HEK293 (cell line): ENCODE data around the gene CYP4X1.
A peak's percentile ranks its signal among the peaks of the same experiment; 100 is the strongest.
"Not testable (repeated sequence)": the region's sequence is repeated elsewhere in the genome, so short reads cannot be mapped to it uniquely, and the experiment has no call there.

ENCODE experiments used
- CTCF ChIA-PET: fragments of 350-600 bp; formaldehyde crosslinking; extraction: SDS; loops from one replicate; lab custom pipeline; 2021; ENCODE audit warnings: antibody characterized with exemption; lab: Yijun Ruan, JAX
- POLR2A ChIA-PET: fragments of 300-600 bp; formaldehyde crosslinking; extraction: SDS; loops from one replicate; lab custom pipeline; 2020; ENCODE audit warnings: antibody characterized with exemption, inconsistent platforms; lab: Yijun Ruan, JAX
- H3K27ac ChIP-seq: fragments of 200-500 bp; sonication (Bioruptor generic); 2 replicates; pipeline ENCODE4 v1.5.1; 2014; ENCODE audit warnings: low read depth, low read length, control low read depth, inconsistent platforms; ENCODE audit errors: extremely low read depth
- H3K36me3 ChIP-seq, 2 experiments: fragments of 200-500 bp in 1 of 2; sonication (Bioruptor generic) in 1 of 2; 1 replicate in 1 of 2; 2 replicates in 1 of 2; pipeline ENCODE4 v1.5.1; 2014 to 2017; ENCODE audit warnings: inconsistent platforms in 2 of 2, low read length in 2 of 2; ENCODE audit not compliant: control insufficient read depth in 2 of 2, insufficient read depth in 1 of 2
- H3K4me1 ChIP-seq: fragments of 200-500 bp; sonication (Bioruptor generic); 2 replicates; pipeline ENCODE4 v1.5.1; 2014; ENCODE audit warnings: mild to moderate bottlenecking, low read length, inconsistent platforms; ENCODE audit not compliant: control insufficient read depth, insufficient read depth
- H3K4me3 ChIP-seq: 2 replicates; pipeline ENCODE4 v1.5.1; 2011; ENCODE audit warnings: low read depth, mild to moderate bottlenecking, control low read depth, low read length, moderate library complexity
- H3K9me3 ChIP-seq: fragments of 200-500 bp; sonication (Bioruptor generic); 2 replicates; pipeline ENCODE4 v1.5.1; 2014; ENCODE audit warnings: low read depth, low read length, inconsistent platforms; ENCODE audit not compliant: control insufficient read depth, insufficient read depth
- ATF2 ChIP-seq: fragments of 450-650 bp; formaldehyde crosslinking; IDR thresholded peaks from 2 replicates; pipeline ENCODE4 v1.5.1; 2016; ENCODE audit warnings: missing biosample characterization, missing genetic modification characterization, low read depth
- GLIS1 ChIP-seq: fragments of 450-650 bp; formaldehyde crosslinking; IDR thresholded peaks from 2 replicates; pipeline ENCODE4 v1.5.1; 2016; ENCODE audit warnings: missing biosample characterization, missing genetic modification characterization
- KLF7 ChIP-seq: fragments of 450-650 bp; formaldehyde crosslinking; IDR thresholded peaks from 2 replicates; pipeline ENCODE4 v1.5.1; 2016; ENCODE audit warnings: missing biosample characterization, missing genetic modification characterization, borderline replicate concordance
- KLF8 ChIP-seq: fragments of 450-650 bp; formaldehyde crosslinking; IDR thresholded peaks from 2 replicates; pipeline ENCODE4 v1.5.1; 2016; ENCODE audit warnings: missing biosample characterization, missing genetic modification characterization
- OSR2 ChIP-seq: fragments of 450-650 bp; formaldehyde crosslinking; IDR thresholded peaks from 2 replicates; pipeline ENCODE4 v1.5.1; 2016; ENCODE audit warnings: missing biosample characterization, missing genetic modification characterization
- ZBTB17 ChIP-seq: fragments of 450-650 bp; formaldehyde crosslinking; IDR thresholded peaks from 2 replicates; pipeline ENCODE4 v1.5.1; 2016; ENCODE audit warnings: missing biosample characterization, missing genetic modification characterization
- ZBTB20 ChIP-seq: fragments of 450-650 bp; formaldehyde crosslinking; IDR thresholded peaks from 2 replicates; pipeline ENCODE4 v1.5.1; 2016; ENCODE audit warnings: missing biosample characterization, missing genetic modification characterization
- ZIC2 ChIP-seq: fragments of 450-650 bp; formaldehyde crosslinking; IDR thresholded peaks from 2 replicates; pipeline ENCODE4 v1.5.1; 2016; ENCODE audit warnings: missing biosample characterization, missing genetic modification characterization
- ZNF146 ChIP-seq: fragments of 450-650 bp; formaldehyde crosslinking; IDR thresholded peaks from 2 replicates; pipeline ENCODE4 v1.5.1; 2016; ENCODE audit warnings: missing biosample characterization, missing genetic modification characterization
- ZNF280D ChIP-seq: fragments of 450-650 bp; formaldehyde crosslinking; IDR thresholded peaks from 2 replicates; pipeline ENCODE4 v1.5.1; 2016; ENCODE audit warnings: missing biosample characterization, missing genetic modification characterization
- ZNF302 ChIP-seq: fragments of 450-650 bp; formaldehyde crosslinking; IDR thresholded peaks from 2 replicates; pipeline ENCODE4 v1.5.1; 2016; ENCODE audit warnings: missing biosample characterization, missing genetic modification characterization, low read depth
- ZNF311 ChIP-seq: fragments of 450-650 bp; formaldehyde crosslinking; IDR thresholded peaks from 2 replicates; pipeline ENCODE4 v1.5.1; 2017; ENCODE audit warnings: missing biosample characterization, missing genetic modification characterization, borderline replicate concordance
- ZNF324 ChIP-seq: fragments of 450-650 bp; formaldehyde crosslinking; IDR thresholded peaks from 2 replicates; pipeline ENCODE4 v1.5.1; 2016; ENCODE audit warnings: missing biosample characterization, missing genetic modification characterization
- ZNF335 ChIP-seq: fragments of 450-650 bp; formaldehyde crosslinking; conservative IDR thresholded peaks from 2 replicates; pipeline ENCODE4 v1.5.1; 2016; ENCODE audit warnings: missing biosample characterization, missing genetic modification characterization
- ZNF362 ChIP-seq: fragments of 450-650 bp; formaldehyde crosslinking; IDR thresholded peaks from 2 replicates; pipeline ENCODE4 v1.5.1; 2016; ENCODE audit warnings: missing biosample characterization, missing genetic modification characterization
- ZNF501 ChIP-seq: fragments of 450-650 bp; formaldehyde crosslinking; IDR thresholded peaks from 2 replicates; pipeline ENCODE4 v1.5.1; 2016; ENCODE audit warnings: missing biosample characterization, missing genetic modification characterization
- ZNF654 ChIP-seq: fragments of 450-650 bp; formaldehyde crosslinking; IDR thresholded peaks from 2 replicates; pipeline ENCODE4 v1.5.1; 2016; ENCODE audit warnings: low read depth, missing biosample characterization, missing genetic modification characterization
- ZNF660 ChIP-seq: fragments of 450-650 bp; IDR thresholded peaks from 2 replicates; pipeline ENCODE4 v1.5.1; 2018; ENCODE audit warnings: missing biosample characterization, mild to moderate bottlenecking, missing genetic modification characterization
- ZNF670 ChIP-seq: fragments of 450-650 bp; formaldehyde crosslinking; IDR thresholded peaks from 2 replicates; pipeline ENCODE4 v1.5.1; 2016; ENCODE audit warnings: missing biosample characterization, missing genetic modification characterization, low read depth
- ZNF776 ChIP-seq: fragments of 450-650 bp; formaldehyde crosslinking; IDR thresholded peaks from 2 replicates; pipeline ENCODE4 v1.5.0; 2017; ENCODE audit warnings: missing biosample characterization, missing genetic modification characterization, borderline replicate concordance
- ZNF777 ChIP-seq: fragments of 450-650 bp; formaldehyde crosslinking; IDR thresholded peaks from 2 replicates; pipeline ENCODE4 v1.5.1; 2017; ENCODE audit warnings: missing biosample characterization, missing genetic modification characterization, borderline replicate concordance
- TF ChIP-seq, protein P1 (sequence below): fragments of 450-650 bp; formaldehyde crosslinking; IDR thresholded peaks from 2 replicates; pipeline ENCODE4 v1.5.1; 2017; ENCODE audit warnings: missing biosample characterization, mild to moderate bottlenecking, missing genetic modification characterization, moderate library complexity

The CYP4X1 gene

GRCh38 chr1:46990541-46990940 lies 32.9 kb upstream of the CYP4X1 start:
- H3K4me3 ChIP-seq, H3K4me1 ChIP-seq, H3K9me3 ChIP-seq, H3K36me3 ChIP-seq, H3K27ac ChIP-seq, POLR2A ChIA-PET: not testable (repeated sequence)
- CTCF ChIA-PET: interaction anchor here (1.2 kb wide), 1 partner anchor 11 kb away, joined by 3 read pairs; no protein-coding TSS in a partner anchor
- TF ChIP-seq ZNF280D (tag by site-specific recombination) (peak; percentile 81; the same call in 1 of the 2 replicates), ZNF146 (tag by site-specific recombination) (peak; percentile 89)
- TF ChIP-seq, all 188 proteins: peak for 2; not testable (repeated sequence) for 186

DNA sequence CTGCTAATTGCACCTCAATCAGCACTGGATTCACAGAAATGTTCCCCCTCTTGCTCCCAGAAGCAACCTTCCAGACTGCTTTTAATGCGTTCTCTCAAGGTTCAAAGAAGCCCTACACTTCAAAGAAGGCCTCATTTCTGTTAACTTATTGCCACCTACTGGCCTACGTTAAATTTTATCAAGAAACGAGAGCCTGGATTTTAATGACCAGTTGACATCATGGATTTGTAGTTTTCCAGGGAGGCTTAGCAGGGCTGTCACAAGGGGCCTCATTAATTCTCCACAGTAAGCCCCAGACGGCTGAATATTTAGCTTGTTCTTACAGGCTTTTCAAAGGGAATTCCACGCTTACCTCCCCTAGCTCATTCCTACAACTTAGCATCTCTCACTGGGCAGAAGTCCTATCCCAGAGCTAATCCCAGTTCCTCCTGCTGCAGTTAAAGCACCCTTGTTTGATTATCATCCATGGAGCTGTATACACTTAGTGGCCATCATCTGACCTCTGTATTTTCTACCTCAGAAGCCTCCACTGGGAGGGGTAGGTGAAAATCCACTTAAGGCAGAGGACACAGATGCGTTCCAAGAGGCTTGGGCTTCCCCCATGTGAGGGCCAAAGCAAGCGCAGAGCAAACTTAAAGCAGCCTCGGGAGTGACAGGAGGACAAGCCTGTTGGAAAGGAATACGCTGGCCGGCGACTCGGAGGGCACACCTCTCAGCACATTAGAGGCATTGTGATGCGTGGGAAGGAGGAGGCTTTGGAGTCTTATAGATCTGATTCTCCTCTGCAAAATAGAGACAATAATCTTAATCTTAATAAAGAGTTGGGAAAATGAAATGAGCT lies 32.2 kb upstream of the CYP4X1 start:
- no peaks in the 10 kb centered on the region for H3K9me3 ChIP-seq
- H3K4me3 ChIP-seq: no peak overlapping the region
- no peak for TF ChIP-seq ZNF324 (tag by site-specific recombination)
- no peak for TF ChIP-seq GLIS1
- TF ChIP-seq ZNF362: no peak
- TF ChIP-seq ZNF670 (tag by site-specific recombination): no peak
- TF ChIP-seq ZIC2 (tag by site-specific recombination): peak; percentile 15; the same call in 1 of the 2 replicates
- TF ChIP-seq KLF7 (tag by site-specific recombination): no peak
- TF ChIP-seq ZBTB20: no peak
- peak; percentile 72 for TF ChIP-seq ZNF654
- TF ChIP-seq ZNF302 (tag by site-specific recombination): no peak
- TF ChIP-seq ZBTB17: no peak
- no peak for TF ChIP-seq ZNF776 (tag by site-specific recombination)
- peak; percentile 53; the same call in 1 of the 2 replicates for TF ChIP-seq ZNF660 (tag by site-specific recombination)
- TF ChIP-seq ZNF335 (tag by site-specific recombination): peak; percentile 51
- CTCF ChIA-PET: interaction anchor here (0.8 to 1.1 kb wide), 4 partner anchors 8 to 244 kb away, joined by 3 read pairs; no protein-coding TSS in a partner anchor
- H3K36me3 ChIP-seq: no peaks in the 10 kb centered on the region
- POLR2A ChIA-PET: no interaction called here
- no peak overlapping the region for H3K27ac ChIP-seq
- H3K4me1 ChIP-seq: no peaks in the 10 kb centered on the region

GRCh38 chr1:46996659-46997281 lies 26.7 kb upstream of the CYP4X1 start:
- ChIA-PET POLR2A (no interaction called here), CTCF (interaction anchor here (1.0 to 1.5 kb wide), 2 partner anchors 23 to 181 kb away, joined by 3 read pairs; no protein-coding TSS in a partner anchor)
- Histone ChIP-seq H3K36me3 (no peaks in the 10 kb centered on the region), H3K4me1 (no peaks in the 10 kb centered on the region; the same call in 1 of the 2 replicates), H3K4me3 (no peak overlapping the region), H3K27ac (no peak overlapping the region; the same call in 1 of the 2 replicates), H3K9me3 (no peaks in the 10 kb centered on the region)
- TF ChIP-seq, protein P1, sequence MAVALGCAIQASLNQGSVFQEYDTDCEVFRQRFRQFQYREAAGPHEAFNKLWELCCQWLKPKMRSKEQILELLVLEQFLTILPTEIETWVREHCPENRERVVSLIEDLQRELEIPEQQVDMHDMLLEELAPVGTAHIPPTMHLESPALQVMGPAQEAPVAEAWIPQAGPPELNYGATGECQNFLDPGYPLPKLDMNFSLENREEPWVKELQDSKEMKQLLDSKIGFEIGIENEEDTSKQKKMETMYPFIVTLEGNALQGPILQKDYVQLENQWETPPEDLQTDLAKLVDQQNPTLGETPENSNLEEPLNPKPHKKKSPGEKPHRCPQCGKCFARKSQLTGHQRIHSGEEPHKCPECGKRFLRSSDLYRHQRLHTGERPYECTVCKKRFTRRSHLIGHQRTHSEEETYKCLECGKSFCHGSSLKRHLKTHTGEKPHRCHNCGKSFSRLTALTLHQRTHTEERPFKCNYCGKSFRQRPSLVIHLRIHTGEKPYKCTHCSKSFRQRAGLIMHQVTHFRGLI: peak; percentile 68; the same call in 1 of the 2 replicates
- TF ChIP-seq KLF8 (peak; percentile 3; the same call in 1 of the 2 replicates), ZNF777 (no peak), OSR2 (tag by site-specific recombination) (no peak), ZNF311 (no peak), ATF2 (tag by site-specific recombination) (peak; percentile 44; the same call in 1 of the 2 replicates), ZNF501 (no peak), ZBTB20 (no peak)
